GM21367 (cell line): ENCODE results near the gene MECR.
"Not testable (repeated sequence)": the region's sequence is repeated elsewhere in the genome, so short reads cannot be mapped to it uniquely, and the experiment has no call there.

ENCODE experiments used
- ATAC-seq: cut with Tn5 transposase; IDR thresholded peaks from one replicate; pipeline ENCODE4 v1.9.1; 2021; ENCODE audit not compliant: unreplicated experiment

The MECR gene

GRCh38 chr1:29172415-29172939 is 58.3 kb downstream of the MECR start:
- ATAC-seq: no peak

GRCh38 chr1:29171521-29171920 is 59.2 kb downstream of the MECR start:
- ATAC-seq: no peak

- ATAC-seq: no peak
Observed at GRCh38 chr1:29171089-29171488, 59.6 kb downstream of the MECR start.

GRCh38 chr1:29169976-29170375 is 60.8 kb downstream of the MECR start:
- no peak for ATAC-seq

- no peak for ATAC-seq
Observed at GRCh38 chr1:29167904-29168303, 62.8 kb downstream of the MECR start.

GRCh38 chr1:29166291-29166878 is 64.3 kb downstream of the MECR start:
- no peak for ATAC-seq

- ATAC-seq: no peak
Observed at GRCh38 chr1:29164588-29164987, 66.1 kb downstream of the MECR start.

GRCh38 chr1:29162476-29163138 is 68.1 kb downstream of the MECR start:
- ATAC-seq: no peak

- no peak for ATAC-seq
Observed at GRCh38 chr1:29162025-29162424, 68.7 kb downstream of the MECR start.

- ATAC-seq: no peak
Observed at GRCh38 chr1:29159773-29160172, 71.0 kb downstream of the MECR start.

- no peak for ATAC-seq
Observed at GRCh38 chr1:29157269-29157601, 73.5 kb downstream of the MECR start.

GRCh38 chr1:29156543-29157268 is 74.0 kb downstream of the MECR start:
- no peak for ATAC-seq

GRCh38 chr1:29152046-29152805 is 78.5 kb downstream of the MECR start:
- ATAC-seq: no peak

- not testable (repeated sequence) for ATAC-seq
Observed at GRCh38 chr1:29150346-29150745, 80.4 kb downstream of the MECR start.

GRCh38 chr1:29148656-29149491 is 81.9 kb downstream of the MECR start:
- ATAC-seq: no peak

- no peak for ATAC-seq
Observed at GRCh38 chr1:29145739-29146437, 84.8 kb downstream of the MECR start.

GRCh38 chr1:29144178-29144577 is 86.6 kb downstream of the MECR start:
- ATAC-seq: no peak

- ATAC-seq: no peak
Observed at GRCh38 chr1:29142714-29143113, 88.0 kb downstream of the MECR start.
